HG03103 (cell line): ENCODE measurements around the gene RNASET2.
A peak's percentile ranks its signal among the peaks of the same experiment; 100 is the strongest.

ENCODE experiments used
- ATAC-seq: cut with Tn5 transposase; IDR thresholded peaks from one replicate; pipeline ENCODE4 v1.9.1; 2021; ENCODE audit warnings: low read depth; ENCODE audit not compliant: unreplicated experiment

The RNASET2 gene

DNA sequence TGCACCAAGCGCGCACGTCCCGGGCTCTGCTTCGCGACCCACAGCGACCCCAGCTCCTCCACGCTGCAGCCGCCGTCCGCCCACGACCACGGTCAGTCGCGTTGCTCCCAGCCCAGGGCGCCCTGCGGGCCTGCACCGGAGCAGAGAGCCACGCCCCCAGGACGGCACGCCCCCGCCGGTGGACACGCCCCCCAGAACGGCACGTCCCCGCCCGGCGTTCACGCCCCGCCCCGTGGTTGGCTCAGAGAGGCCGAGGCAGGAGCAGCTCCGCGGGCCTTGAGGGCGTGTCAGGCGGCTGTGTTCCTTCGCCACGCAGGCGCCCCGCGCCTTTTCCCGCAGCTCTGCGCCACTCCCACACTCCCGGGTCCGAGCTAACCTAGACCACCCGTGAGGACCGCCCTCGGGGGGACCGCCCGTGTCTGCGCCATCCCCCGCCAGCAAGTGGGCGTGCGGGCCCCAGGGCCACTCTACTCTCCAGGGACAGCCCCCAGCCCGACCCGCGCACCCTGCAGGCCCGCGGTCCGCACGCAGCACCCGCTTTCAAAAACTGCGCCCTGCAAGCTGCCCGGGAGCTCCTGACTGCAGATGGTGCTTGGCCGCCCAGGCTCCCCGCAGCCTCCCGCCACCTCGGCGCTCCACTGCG, at the start of gene RNASET2:
Gene RNASET2, minus strand, starts transcription at position 107 of the 643 bp plus-strand sequence. CDS start 368 bp downstream, outside the sequence.
- ATAC-seq = peak; percentile 62

DNA sequence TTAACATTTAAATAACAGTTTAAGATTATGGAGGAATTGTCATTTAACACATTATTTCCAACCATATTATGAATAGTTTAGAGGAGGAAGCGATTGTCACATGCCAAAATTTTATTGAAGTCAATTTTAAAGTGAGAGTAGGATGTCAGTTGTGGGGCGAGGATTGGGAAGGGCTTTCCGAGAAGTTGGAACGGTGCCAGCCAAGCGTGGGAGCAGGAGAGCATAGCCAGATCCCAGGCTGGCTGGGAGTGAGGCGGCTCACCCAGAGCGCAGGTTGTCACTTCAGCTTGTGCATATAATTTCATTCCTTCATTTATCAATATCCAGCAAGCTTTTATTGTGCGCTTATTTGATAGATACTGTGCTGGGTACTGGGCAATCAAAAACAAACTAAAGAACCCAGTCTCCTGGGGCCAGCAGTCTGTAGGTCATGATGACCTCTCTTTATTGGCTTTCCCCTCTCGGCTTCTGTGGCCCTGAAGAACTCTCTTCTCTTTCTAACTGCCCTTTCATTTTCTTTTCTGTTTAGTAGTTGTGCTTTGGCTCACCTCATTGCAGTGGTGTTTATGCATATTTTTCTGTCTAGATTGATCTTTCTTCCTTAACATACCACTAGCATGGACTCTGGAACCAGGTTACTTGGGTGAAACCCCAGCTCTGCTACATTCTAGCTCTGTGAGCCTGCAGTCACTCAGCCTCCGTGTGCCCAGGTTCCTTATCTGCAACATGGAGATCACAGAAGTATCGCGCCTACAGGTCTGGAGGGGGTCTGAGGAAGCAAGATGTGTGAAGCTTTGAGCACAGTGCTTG, 49.2 kb upstream of the RNASET2 start:
- ATAC-seq = no peak

DNA sequence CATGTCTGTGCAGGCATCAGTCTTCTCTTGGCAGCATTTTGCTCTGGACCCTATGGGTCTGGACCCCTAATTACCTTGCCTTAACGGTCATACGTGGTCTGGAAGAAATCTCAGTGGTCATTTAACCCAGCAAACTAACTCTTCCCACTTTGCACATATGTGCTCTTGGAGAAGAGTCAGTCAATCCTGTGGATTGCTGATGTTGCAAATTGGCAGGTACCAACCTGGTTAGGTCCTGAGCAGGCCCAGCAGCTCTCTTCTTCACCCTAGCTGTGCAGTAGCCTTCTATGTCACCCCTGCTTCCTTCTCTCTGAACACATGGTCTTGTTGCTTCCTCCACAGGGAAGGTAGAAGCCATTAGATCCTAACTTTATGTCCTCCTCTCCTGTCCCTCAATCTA, 44.4 kb upstream of the RNASET2 start:
- no peak for ATAC-seq

GRCh38 chr6:166999884-167000253, 43.5 kb upstream of the RNASET2 start:
- ATAC-seq = no peak

DNA sequence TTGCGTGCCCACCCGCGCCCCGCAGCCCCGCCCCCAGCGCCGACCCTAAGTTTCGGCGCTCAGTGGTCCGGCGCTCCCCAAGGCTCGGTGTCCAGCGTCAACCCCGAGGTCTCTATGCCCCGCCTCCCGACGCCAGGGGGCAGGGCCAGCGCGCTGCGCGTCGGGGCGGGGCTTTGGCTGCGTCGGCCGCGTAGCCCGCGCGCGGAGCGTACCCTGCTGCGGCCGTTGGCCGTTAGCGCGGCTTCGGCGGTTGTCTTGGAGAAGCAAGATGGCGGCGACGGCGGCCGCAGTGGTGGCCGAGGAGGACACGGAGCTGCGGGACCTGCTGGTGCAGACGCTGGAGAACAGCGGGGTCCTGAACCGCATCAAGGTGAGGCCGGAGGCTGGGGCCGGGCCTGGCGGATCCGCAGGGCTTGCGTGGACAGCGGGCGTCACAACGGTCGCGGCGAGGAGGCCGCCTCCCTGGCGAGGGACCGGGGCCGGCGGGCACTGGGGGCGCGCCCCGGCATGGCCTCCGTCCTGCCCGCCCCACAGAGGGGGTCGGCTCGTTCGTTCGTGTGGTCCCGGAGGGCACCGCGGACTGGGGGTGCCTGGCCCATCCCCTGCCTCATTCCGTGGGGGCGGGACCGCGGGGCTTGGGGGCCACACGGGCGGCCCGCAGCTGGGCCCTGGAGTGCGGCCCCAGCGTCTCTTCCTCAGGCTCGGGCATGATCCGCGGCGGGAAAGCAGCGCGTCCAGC, 43.0 kb upstream of the RNASET2 start, which contains the start of gene CEP43:
Gene CEP43, plus strand, starts transcription at position 253 of the 739 bp plus-strand sequence. Its CDS starts 16 bp downstream, at position 269.
- peak; percentile 88 for ATAC-seq

- ATAC-seq = peak; percentile 4
Observed at GRCh38 chr6:166998256-166999144, 42.1 kb upstream of the RNASET2 start.

DNA sequence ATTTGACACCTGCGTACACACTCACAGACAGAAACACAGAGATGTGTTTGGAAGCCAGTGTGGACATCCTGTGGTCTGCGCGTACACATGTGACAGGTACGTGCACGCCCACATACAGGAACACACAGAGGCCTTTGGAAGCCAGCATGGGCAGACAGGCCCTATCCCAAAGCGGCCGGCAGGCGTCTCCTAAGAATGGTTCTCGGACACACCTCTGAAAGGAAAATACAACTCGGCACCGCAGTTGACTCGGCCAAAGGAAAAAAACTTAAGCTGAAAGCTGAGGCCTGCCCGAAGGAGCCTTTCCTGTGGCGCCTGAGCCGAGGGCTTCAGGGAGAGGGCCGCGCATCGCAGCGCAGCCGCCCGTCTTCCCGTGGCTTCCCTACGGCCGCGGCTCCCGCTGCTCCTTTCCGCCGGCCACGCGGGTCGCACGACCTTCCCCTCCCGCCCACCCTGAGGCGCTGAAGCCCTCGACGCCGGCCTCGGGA, 41.5 kb upstream of the RNASET2 start:
- ATAC-seq = no peak

DNA sequence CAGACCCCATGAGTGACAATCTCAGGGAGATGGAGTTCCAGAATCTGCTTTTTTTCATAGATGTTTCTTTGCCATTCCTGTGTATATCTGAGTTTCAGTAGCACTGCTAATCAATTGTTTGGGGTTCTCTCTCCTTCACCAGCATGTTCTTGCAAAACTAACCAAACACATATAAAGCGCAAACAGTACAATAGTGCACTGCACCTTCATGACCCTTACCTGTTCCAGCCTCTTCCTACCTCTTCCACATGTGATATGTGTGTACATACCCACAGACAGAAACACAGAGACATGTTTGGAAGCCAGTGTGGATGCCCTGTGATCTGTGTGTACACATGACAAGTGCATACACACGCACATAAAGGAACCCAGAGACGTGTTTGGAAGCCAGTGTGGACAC, 41.0 kb upstream of the RNASET2 start:
- ATAC-seq = no peak

GRCh38 chr6:166996406-166996805, 40.1 kb upstream of the RNASET2 start:
- ATAC-seq = no peak

DNA sequence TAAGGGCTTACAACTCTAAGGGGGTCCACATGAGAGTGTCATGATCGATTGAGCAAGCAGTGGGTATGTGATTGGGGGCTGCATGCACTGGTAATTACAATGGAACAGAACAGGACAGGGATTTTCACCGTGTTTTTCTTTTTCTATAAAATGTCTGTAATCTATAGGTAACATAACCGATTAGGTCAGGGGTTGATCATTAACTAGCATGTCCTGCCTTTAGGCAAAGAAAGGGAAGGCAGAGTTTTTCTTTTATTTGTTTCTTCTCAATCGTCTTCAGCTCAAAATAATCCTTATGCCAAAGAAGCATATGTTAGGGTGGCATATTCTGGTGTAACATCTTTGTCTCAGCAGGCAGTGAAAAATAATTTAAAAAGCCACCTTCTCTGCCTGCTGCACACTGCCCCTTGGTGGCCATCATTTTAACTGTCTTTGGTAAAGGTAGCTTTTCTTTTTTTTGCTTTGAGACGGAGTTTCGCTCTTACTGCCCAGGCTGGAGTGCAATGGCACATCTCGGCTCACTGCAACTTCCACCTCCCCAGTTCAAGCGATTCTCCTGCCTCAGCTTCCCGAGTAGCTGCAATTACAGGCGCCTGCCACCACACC, 33.2 kb upstream of the RNASET2 start:
- ATAC-seq = peak; percentile 53

DNA sequence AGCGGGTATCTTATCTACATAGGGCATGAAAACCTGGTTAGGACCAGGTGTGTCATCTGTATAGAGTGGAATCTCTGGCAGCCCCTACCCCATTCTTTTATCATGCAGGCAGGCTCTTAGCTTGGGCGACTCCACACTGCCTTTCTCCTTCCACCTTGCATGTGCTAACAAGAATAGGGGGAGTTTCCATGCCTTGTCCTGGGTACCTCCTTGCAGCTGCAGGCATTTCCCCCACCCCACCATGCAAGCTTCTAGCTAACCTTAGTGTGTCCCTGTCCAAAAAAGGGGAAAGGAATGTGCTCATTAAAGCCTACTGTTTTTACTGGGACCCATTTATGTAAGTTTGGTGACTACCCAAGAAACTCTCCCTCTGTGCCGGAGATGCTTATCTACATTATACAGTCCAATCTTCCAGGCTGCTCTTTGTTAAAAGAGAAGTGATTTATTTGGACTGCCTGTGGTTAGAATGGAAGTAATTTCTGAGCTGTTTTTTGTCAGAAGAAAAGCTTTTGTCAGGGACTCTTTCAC, 32.4 kb upstream of the RNASET2 start:
- no peak for ATAC-seq

DNA sequence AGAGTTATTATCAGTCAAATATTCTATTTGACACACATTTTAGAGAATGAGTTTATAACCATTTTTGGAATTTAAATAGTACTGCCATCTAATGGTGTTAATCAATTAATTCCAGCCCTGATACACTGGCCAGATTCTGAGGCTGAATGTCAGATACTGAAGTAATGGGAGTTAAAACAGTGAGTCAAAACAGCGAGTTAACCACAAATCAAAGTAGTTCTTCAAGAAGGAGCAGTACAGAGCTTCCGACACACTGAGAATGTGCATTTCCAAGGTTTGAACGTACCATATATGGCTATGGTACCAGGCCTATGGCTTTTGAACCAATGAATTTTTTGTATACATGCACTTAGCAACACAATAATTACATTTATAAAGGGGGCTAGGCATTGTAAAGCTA, 31.6 kb upstream of the RNASET2 start:
- no peak for ATAC-seq

DNA sequence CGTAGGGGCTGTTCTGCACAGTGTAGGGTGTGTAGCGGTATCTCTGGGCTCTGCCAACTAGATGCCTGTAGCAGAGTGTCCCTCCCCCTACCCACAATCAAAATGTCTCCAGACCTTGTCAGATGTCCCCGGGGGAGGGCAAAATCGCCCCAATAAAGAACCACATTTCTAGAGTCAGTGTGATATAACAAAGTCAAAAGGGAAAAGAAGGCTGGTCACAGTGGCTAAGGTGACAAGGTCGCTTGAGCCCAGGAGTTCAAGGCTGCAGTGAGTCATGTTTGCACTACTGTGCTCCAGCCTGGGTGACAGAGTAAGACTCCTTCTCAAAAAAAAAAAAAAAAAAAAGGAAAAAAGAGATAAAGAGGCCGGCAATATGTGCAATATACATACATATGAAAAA, 31.1 kb upstream of the RNASET2 start:
- no peak for ATAC-seq

DNA sequence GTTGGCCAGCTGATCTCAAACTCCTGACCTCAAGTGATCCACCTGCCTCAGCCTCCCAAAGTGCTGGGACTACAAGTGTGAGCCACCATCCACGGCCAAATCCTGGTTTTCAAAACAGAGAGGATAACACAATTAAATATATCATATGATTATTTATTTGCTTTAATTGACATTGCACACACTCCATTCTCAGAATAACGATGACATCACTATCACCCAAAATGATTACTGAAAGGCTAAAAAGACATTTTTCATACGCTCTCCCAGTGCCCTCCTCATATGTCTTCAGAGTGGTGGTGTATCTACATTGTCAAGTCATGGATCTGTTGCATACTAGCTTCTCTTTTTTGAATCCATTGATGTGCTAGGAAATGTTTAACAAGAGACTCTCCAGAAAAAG, 24.4 kb upstream of the RNASET2 start:
- no peak for ATAC-seq

DNA sequence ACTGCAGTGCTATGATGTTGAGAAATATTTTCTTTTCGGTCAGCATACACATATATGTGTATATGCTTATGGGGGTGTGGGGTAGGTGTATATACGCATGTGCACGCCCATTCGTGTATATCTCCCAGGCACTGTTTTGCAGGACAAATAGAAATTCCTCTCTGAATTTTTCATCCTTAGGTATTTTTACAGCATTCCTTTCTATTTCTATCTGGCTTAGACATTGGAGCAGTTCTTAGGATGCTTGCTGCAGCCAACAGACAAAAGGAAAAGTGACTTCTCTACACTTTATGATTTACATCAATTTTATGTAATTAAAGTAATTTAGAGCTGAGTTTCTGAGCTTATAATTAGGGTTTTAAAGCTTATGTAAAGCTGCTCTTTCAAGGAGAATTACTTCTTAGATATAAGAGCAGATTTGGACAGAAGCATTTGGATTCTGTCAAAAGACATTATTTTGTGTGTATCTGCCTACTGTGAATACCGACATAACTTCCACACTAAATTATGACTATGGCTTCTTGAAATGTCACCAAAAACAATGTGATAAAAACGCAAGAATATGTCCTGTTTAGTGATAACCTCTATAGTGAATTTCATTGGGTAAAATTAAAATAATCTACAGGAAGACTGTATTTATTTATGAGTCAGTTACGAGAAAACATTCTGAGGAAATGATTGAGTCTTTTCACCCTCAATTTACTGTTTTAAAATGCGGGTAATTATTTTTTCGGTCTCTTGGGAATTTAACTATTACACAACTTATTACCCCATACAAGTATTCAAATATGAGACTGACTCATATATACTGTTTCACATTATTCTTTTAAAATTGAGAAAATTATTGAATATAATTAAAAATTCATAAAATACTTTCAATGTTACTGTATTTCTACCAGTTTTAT, 21.5 kb upstream of the RNASET2 start:
- no peak for ATAC-seq

DNA sequence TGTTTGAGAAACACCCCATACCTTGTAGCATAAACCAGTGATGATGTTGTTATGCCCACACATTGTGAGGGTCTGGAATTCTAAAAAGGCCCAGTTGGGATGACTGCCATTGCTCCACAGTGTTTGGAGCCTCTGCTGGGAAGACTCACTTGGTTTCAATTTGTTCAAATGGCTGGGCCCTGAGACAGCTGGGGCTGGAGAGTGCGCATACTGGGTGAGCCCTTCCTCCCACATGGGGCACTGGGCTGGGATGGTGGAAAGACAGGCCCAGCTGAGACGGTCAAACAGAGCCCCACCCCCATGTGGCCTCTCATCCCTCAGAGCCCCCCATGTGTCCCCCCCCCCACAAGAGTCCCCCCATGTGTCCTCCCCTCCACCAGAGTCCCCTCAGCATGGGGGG, 20.3 kb upstream of the RNASET2 start:
- no peak for ATAC-seq

- ATAC-seq = no peak
Observed at GRCh38 chr6:166972101-166972500, 15.8 kb upstream of the RNASET2 start.

DNA sequence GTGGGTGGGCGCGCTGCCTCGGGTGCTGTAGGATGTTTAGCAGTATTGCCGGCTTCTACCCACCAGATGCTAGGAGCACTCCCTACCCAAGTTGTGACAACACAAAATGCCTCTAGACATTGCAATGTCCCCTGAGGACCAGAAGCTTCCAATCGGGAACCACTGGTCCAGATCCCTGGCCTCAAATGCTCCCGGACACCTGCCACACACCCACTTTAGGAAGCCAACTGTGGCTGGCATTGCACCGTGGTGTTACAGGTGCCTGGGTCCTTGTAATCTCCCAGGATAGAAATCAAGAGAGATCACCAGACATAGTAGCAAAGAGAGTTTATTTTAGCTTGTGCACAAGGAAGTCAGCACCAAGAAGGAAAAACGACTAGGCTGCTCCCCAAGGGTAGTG, 14.9 kb upstream of the RNASET2 start:
- ATAC-seq = no peak

GRCh38 chr6:166970776-166971175, 14.4 kb upstream of the RNASET2 start:
- ATAC-seq = no peak
